ENCODE measurements around the gene TMEM163. TPM values are rescaled to one million over a fixed set of nuclear protein-coding genes. Genes with fewer than 3 reads are reported as not detected.

Gene TMEM163
- polyA plus RNA-seq, 1 experiment, result not detected

DNA sequence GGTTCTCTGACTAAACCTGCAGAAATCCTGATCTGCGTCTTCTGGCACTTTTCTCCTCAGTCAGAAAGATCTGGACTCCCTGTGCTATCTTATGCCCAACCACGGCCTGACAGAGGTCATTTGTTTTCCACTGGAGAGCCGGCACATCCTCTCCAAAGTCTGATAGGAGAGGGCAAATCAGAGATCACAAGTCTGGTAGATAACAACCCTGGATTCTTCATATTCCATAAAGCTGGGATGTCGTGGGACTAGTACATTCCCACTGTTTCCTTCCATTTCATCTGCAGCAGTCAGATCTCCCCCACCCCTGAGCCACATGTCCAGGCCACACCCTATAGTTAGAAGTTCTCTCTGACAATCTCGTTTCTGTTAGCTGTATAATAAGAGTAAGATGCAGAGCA is 308.0 kb downstream of the TMEM163 start:
- ChIA-PET CTCF (interaction anchor here (1.2 to 4.9 kb wide), 12 partner anchors 11 to 527 kb away, joined by 3 to 60 read pairs (median 12); no protein-coding TSS in a partner anchor), POLR2A (interaction anchor here (0.5 to 0.6 kb wide), 2 partner anchors 166 to 186 kb away, joined by 3 to 4 read pairs; no protein-coding TSS in a partner anchor)
- TF ChIP-seq, protein P1, sequence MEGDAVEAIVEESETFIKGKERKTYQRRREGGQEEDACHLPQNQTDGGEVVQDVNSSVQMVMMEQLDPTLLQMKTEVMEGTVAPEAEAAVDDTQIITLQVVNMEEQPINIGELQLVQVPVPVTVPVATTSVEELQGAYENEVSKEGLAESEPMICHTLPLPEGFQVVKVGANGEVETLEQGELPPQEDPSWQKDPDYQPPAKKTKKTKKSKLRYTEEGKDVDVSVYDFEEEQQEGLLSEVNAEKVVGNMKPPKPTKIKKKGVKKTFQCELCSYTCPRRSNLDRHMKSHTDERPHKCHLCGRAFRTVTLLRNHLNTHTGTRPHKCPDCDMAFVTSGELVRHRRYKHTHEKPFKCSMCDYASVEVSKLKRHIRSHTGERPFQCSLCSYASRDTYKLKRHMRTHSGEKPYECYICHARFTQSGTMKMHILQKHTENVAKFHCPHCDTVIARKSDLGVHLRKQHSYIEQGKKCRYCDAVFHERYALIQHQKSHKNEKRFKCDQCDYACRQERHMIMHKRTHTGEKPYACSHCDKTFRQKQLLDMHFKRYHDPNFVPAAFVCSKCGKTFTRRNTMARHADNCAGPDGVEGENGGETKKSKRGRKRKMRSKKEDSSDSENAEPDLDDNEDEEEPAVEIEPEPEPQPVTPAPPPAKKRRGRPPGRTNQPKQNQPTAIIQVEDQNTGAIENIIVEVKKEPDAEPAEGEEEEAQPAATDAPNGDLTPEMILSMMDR (IDR thresholded peaks at IDR 0.05; ENCODE audit: low read depth, low read length), result no peak
- Histone ChIP-seq H3K9me3 (ENCODE audit: control insufficient read depth, insufficient read depth, low read length) (no peaks in the 10 kb centered on the region), H3K27me3 (ENCODE audit: control insufficient read depth, insufficient read depth, low read length) (no peaks in the 10 kb centered on the region), H3K27ac (ENCODE audit: low read depth, low read length) (no peak overlapping the region), H3K4me3 (ENCODE audit: low read depth, low read length) (no peak overlapping the region)
- DNase-seq (ENCODE audit: low read depth, low spot score), result no peak

DNA sequence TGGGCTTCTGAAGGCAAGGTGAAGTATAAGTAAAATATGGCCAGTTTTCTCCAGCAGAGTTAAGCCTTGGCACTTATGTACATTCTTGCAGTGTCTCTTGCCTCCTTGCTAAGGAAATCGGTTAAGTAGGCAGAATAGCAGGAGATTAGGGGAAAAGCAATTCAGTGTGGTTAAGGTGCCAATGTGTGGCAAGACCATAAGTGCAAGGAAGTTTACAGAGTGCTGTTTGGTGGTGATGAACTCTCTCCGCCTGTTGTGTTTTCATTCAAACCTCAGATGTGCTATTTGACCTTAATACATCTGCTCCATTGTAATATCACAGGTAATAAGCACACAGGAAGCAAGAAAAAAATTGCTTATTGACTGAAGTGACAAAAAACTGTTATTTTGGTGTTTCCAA is 308.8 kb downstream of the TMEM163 start:
- H3K27ac ChIP-seq (ENCODE audit: low read depth, low read length), result no peak overlapping the region
- DNase-seq (ENCODE audit: low read depth, low spot score), result no peak

DNA sequence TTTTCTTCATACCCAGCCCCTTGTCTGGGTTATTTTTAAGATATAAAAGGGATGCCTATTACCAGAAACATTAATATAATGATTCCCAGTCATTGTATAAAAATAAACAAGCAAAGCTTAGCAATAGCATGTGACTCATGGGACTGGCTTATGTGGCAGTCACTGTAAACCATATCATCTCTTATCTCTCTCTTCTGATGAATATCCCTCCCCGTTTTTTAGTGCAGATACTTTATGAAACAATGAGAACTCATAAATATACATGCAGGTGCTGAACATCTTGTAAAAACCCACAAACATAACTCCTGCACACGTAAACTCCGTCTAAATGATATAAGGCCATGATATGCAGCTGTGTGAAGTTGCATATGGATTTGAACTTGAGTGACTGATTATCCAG is 310.0 kb downstream of the TMEM163 start:
- Histone ChIP-seq H3K27me3 (ENCODE audit: control insufficient read depth, insufficient read depth, low read length) (no peaks in the 10 kb centered on the region), H3K4me3 (ENCODE audit: low read depth, low read length) (no peak overlapping the region), H3K27ac (ENCODE audit: low read depth, low read length) (peak overlapping the region; percentile 57), H3K9me3 (ENCODE audit: control insufficient read depth, insufficient read depth, low read length) (no peaks in the 10 kb centered on the region)
- TF ChIP-seq, protein P1 (IDR thresholded peaks at IDR 0.05; ENCODE audit: low read depth, low read length), result no peak
- no peak for DNase-seq (ENCODE audit: low read depth, low spot score)
- POLR2A ChIA-PET, result interaction anchor here (0.9 to 1.0 kb wide), 2 partner anchors 10 to 17 kb away, joined by 3 to 4 read pairs; no protein-coding TSS in a partner anchor
- CTCF ChIA-PET, result interaction anchor here (0.6 to 1.4 kb wide), 3 partner anchors 30 to 522 kb away, joined by 3 to 4 read pairs (median 3); no protein-coding TSS in a partner anchor

More for the DNA sequence above, 308.8 kb downstream of the TMEM163 start:
- POLR2A ChIA-PET, result no interaction called here
- TF ChIP-seq, protein P1 (IDR thresholded peaks at IDR 0.05; ENCODE audit: low read depth, low read length), result no peak
- H3K27me3 ChIP-seq (ENCODE audit: control insufficient read depth, insufficient read depth, low read length), result no peaks in the 10 kb centered on the region
- no peak overlapping the region for H3K4me3 ChIP-seq (ENCODE audit: low read depth, low read length)
- H3K9me3 ChIP-seq (ENCODE audit: control insufficient read depth, insufficient read depth, low read length), result no peaks in the 10 kb centered on the region
- CTCF ChIA-PET, result interaction anchor here (1.7 to 4.9 kb wide), 5 partner anchors 10 to 526 kb away, joined by 12 to 60 read pairs (median 38); no protein-coding TSS in a partner anchor

DNA sequence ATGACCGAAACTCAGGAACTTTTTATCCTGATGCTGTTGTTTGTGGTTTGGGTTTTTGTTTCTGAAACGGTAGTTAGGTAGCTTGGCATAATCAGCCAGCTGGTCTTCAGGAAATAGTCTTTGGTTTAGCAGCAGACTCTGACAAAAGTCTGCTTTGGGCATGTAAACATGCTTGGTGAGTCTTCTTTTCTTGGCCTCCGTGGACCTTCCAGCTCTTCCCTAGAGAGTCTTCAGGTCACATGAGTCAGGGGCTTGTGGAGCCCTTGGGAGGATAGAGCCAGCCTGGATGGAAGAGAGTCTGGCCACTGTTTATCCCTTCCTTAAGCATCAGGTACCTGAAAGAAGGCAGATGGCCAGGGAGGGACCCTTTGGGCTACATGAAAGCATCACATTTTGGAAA is 310.4 kb downstream of the TMEM163 start:
- POLR2A ChIA-PET, result interaction anchor here (0.9 to 1.0 kb wide), 2 partner anchors 10 to 16 kb away, joined by 3 to 4 read pairs; no protein-coding TSS in a partner anchor
- Histone ChIP-seq H3K4me3 (ENCODE audit: low read depth, low read length) (no peak overlapping the region), H3K27ac (ENCODE audit: low read depth, low read length) (peak overlapping the region; percentile 57), H3K27me3 (ENCODE audit: control insufficient read depth, insufficient read depth, low read length) (no peaks in the 10 kb centered on the region), H3K9me3 (ENCODE audit: control insufficient read depth, insufficient read depth, low read length) (no peaks in the 10 kb centered on the region)
- no peak for DNase-seq (ENCODE audit: low read depth, low spot score)
- CTCF ChIA-PET, result interaction anchor here (1.4 kb wide), 1 partner anchor 163 kb away, joined by 4 read pairs; no protein-coding TSS in a partner anchor
- TF ChIP-seq, protein P1 (IDR thresholded peaks at IDR 0.05; ENCODE audit: low read depth, low read length), result no peak

DNA sequence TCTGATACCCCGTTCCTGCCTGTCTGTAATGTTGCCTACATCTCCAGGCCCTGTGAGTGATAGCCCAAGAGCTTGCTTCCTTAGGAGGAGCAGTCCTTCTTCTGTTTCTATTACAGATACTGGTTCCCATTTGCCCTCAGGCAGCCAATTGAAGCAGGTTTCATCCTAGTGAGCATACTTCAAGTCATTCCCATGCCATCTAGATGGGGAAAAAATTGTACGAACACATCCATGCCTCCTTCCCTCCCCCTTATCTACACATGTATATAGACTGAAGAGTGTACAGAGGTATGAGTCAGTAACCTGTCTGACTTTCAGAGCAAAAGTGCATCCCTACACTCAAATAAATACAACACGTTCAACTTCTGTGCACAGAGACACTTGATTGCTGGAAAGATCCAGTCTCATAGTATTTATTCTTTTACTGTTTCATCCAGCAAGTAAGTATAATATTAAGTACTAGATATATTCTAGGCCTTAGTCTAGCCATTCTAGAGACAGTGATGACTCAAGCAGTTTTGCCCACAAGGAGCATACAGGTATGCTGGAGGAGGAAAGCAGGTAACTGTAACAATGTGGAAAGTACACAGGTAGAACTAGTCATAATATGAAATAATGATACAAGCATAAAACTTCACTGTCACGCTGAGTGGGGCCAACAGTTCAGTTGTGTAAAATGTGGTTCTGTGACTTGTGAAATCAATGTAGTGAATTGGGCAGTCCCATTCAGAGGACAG is 311.5 kb downstream of the TMEM163 start:
- H3K9me3 ChIP-seq (ENCODE audit: control insufficient read depth, insufficient read depth, low read length), result no peaks in the 10 kb centered on the region
- H3K4me3 ChIP-seq (ENCODE audit: low read depth, low read length), result no peak overlapping the region
- no peak overlapping the region for H3K27ac ChIP-seq (ENCODE audit: low read depth, low read length)
- H3K27me3 ChIP-seq (ENCODE audit: control insufficient read depth, insufficient read depth, low read length), result no peaks in the 10 kb centered on the region
- no peak for DNase-seq (ENCODE audit: low read depth, low spot score)
- POLR2A ChIA-PET, result no interaction called here
- TF ChIP-seq, protein P1 (IDR thresholded peaks at IDR 0.05; ENCODE audit: low read depth, low read length), result no peak
- CTCF ChIA-PET, result interaction anchor here (0.6 to 2.3 kb wide), 4 partner anchors 11 to 523 kb away, joined by 3 to 10 read pairs (median 4); no protein-coding TSS in a partner anchor
